ENCODE data around the gene SLC4A7.

- TF ChIP-seq POLR2A (IDR thresholded peaks at IDR 0.05; ENCODE audit: low read length) (no peak), GATA1 (IDR thresholded peaks at IDR 0.05; ENCODE audit: low read depth, low read length) (no peak)
These were observed 37.1 kb upstream of the SLC4A7 start for GRCh38 chr3:27521179-27521871.

Data from erythroblast (primary cell).